MM.1S (cell line): ENCODE measurements around the gene SHISA9.
A peak's percentile ranks its signal among the peaks of the same experiment; 100 is the strongest.

Experiments used
- DNase-seq: peaks from one replicate; pipeline ENCODE4 v3.0.0-alpha.2; 2015
- H2AFZ ChIP-seq: fragments of 300-600 bp; sonication (generic); 2 replicates; pipeline ENCODE4 v1.6.0; 2016; ENCODE audit warnings: antibody characterized with exemption, low read length
- H3F3A ChIP-seq: fragments of 300-600 bp; sonication (generic); 2 replicates; pipeline ENCODE4 v1.6.1; 2016; ENCODE audit warnings: mild to moderate bottlenecking, antibody characterized with exemption, low read length, moderate library complexity, mixed read lengths; ENCODE audit not compliant: insufficient read depth
- H3K27ac ChIP-seq: fragments of 300-600 bp; sonication (generic); 2 replicates; pipeline ENCODE4 v1.5.1; 2016; ENCODE audit warnings: mild to moderate bottlenecking, low read length
- H3K27me3 ChIP-seq: fragments of 300-600 bp; sonication (generic); replicated peaks from 2 replicates; pipeline ENCODE4 v1.6.0; 2016; ENCODE audit warnings: low read length; ENCODE audit not compliant: insufficient read depth
- H3K36me3 ChIP-seq: fragments of 300-600 bp; sonication (generic); replicated peaks from 2 replicates; pipeline ENCODE4 v1.6.1; 2016; ENCODE audit warnings: mild to moderate bottlenecking, low read length, mixed read lengths; ENCODE audit not compliant: insufficient read depth
- H3K4me1 ChIP-seq: fragments of 300-600 bp; sonication (generic); 2 replicates; pipeline ENCODE4 v1.6.1; 2016; ENCODE audit warnings: low read length, mixed read lengths
- H3K4me2 ChIP-seq: fragments of 300-600 bp; sonication (generic); 2 replicates; pipeline ENCODE4 v1.6.0; 2016; ENCODE audit warnings: low read depth, low read length
- H3K4me3 ChIP-seq: fragments of 300-600 bp; sonication (generic); 2 replicates; pipeline ENCODE4 v1.5.1; 2016; ENCODE audit warnings: low read length, mixed read lengths
- H3K79me2 ChIP-seq: fragments of 300-600 bp; sonication (generic); 2 replicates; pipeline ENCODE4 v1.6.1; 2016; ENCODE audit warnings: mixed run types, low read length, mixed read lengths
- H3K9ac ChIP-seq: fragments of 300-600 bp; sonication (generic); 2 replicates; pipeline ENCODE4 v1.6.1; 2016; ENCODE audit warnings: low read length, mixed read lengths
- H3K9me2 ChIP-seq: fragments of 300-600 bp; sonication (generic); replicated peaks from 2 replicates; pipeline ENCODE4 v1.6.1; 2016; ENCODE audit warnings: mild to moderate bottlenecking, low read length, mixed read lengths; ENCODE audit not compliant: insufficient read depth
- H3K9me3 ChIP-seq: fragments of 300-600 bp; sonication (generic); replicated peaks from 2 replicates; pipeline ENCODE4 v1.6.1; 2016; ENCODE audit warnings: mild to moderate bottlenecking, low read length, mixed read lengths; ENCODE audit not compliant: insufficient read depth
- H4K20me1 ChIP-seq: fragments of 300-600 bp; sonication (generic); 2 replicates; pipeline ENCODE4 v1.6.1; 2016; ENCODE audit warnings: mild to moderate bottlenecking, low read length, moderate library complexity, mixed read lengths; ENCODE audit not compliant: insufficient read depth
- EZH2 ChIP-seq: fragments of 300-600 bp; sonication (generic); optimal IDR thresholded peaks from 2 replicates; pipeline ENCODE3; 2017; ENCODE audit warnings: low read depth, mild to moderate bottlenecking, antibody characterized with exemption, low read length, mixed read lengths
- EZH2phosphoT487 ChIP-seq: fragments of 300-600 bp; sonication (generic); IDR thresholded peaks from 2 replicates; pipeline ENCODE4 v1.6.1; 2018; ENCODE audit warnings: antibody characterized with exemption, low read length
- TF ChIP-seq, protein P1 (sequence below): fragments of 300-600 bp; sonication (generic); IDR thresholded peaks from 2 replicates; pipeline ENCODE4 v1.5.1; 2016; ENCODE audit warnings: antibody characterized with exemption, low read length, mixed read lengths

The SHISA9 gene

DNA sequence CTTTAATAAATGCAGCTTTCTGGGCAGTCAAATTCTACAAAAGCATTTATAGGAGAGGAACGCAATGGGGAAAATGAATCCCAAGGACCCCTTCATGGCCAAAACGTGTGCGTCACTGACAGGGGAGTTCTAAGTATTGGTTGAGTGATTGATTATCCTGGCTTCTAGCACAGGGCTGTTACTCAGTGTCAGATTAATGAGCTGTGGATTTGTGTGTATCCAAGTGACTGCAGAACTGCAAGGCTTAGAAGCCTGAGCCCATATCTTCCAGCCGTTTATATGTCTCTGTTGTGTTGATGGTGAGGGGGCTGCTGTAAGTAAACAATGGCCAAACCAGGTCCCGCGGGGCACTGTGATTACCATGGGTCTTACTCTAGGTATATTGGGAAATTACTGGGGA lies 129.4 kb downstream of the SHISA9 start:
- Histone ChIP-seq H3K9me3 (no peaks in the 10 kb centered on the region), H3K9ac (no peak overlapping the region), H3K27me3 (no peaks in the 10 kb centered on the region), H3K9me2 (no peaks in the 10 kb centered on the region), H2AFZ (no peak overlapping the region), H3F3A (no peaks in the 10 kb centered on the region), H3K4me1 (no peaks in the 10 kb centered on the region), H3K36me3 (no peaks in the 10 kb centered on the region), H3K4me2 (no peak overlapping the region), H4K20me1 (no peaks in the 10 kb centered on the region), H3K4me3 (no peak overlapping the region), H3K27ac (no peak overlapping the region), H3K79me2 (no peaks in the 10 kb centered on the region)
- TF ChIP-seq, protein P1, sequence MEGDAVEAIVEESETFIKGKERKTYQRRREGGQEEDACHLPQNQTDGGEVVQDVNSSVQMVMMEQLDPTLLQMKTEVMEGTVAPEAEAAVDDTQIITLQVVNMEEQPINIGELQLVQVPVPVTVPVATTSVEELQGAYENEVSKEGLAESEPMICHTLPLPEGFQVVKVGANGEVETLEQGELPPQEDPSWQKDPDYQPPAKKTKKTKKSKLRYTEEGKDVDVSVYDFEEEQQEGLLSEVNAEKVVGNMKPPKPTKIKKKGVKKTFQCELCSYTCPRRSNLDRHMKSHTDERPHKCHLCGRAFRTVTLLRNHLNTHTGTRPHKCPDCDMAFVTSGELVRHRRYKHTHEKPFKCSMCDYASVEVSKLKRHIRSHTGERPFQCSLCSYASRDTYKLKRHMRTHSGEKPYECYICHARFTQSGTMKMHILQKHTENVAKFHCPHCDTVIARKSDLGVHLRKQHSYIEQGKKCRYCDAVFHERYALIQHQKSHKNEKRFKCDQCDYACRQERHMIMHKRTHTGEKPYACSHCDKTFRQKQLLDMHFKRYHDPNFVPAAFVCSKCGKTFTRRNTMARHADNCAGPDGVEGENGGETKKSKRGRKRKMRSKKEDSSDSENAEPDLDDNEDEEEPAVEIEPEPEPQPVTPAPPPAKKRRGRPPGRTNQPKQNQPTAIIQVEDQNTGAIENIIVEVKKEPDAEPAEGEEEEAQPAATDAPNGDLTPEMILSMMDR, result no peak
- no peak for TF ChIP-seq EZH2
- TF ChIP-seq EZH2phosphoT487, result no peak
- no peak for DNase-seq

DNA sequence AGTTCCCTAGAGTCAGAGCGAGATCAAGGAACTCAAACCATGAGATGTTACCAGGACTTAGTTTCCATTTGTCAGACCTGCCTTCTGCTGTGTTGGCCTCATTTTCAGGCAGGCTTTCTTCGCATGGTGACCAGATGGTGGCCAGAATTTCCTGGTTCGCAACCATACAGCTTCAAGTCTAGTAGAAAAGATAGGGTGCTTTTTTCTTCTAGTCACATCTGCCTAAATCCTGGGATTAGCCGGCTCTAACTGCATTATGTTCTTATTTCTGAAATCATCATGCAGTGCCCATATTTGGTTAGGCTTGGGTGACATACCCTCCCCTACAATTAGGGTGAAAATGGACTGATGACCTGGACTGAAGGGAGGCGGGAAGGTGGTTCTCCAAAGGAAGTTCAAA lies 131.5 kb downstream of the SHISA9 start:
- Histone ChIP-seq H3K9me2 (no peaks in the 10 kb centered on the region), H3F3A (no peaks in the 10 kb centered on the region), H3K9me3 (no peaks in the 10 kb centered on the region), H3K79me2 (no peaks in the 10 kb centered on the region), H4K20me1 (no peaks in the 10 kb centered on the region), H2AFZ (no peak overlapping the region), H3K27me3 (no peaks in the 10 kb centered on the region), H3K4me1 (no peaks in the 10 kb centered on the region), H3K9ac (no peak overlapping the region), H3K36me3 (no peaks in the 10 kb centered on the region), H3K4me3 (no peak overlapping the region), H3K27ac (no peak overlapping the region), H3K4me2 (no peak overlapping the region)
- no peak for DNase-seq
- no peak for TF ChIP-seq EZH2
- TF ChIP-seq EZH2phosphoT487, result no peak
- TF ChIP-seq, protein P1, result no peak

DNA sequence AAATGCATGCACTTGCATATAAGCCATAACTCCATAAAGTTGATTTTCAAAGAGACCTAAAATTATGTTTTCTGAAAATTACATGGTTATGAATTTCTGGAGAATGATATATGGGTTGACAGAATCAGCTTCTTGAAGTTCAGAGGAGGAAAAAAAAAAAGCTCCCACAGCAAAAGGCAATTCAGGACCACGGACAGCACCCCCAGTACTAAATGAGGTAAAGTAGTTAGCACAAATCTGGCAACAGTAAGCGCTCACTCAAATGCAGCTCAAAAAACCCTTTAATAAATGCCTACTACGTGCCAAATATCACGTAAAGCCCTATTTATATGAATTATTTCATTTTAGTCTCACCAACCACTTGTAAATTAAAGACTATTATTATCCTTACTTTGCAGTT lies 135.2 kb downstream of the SHISA9 start:
- H3K4me2 ChIP-seq, result no peak overlapping the region
- DNase-seq, result peak; percentile 61
- no peak for TF ChIP-seq EZH2
- no peak for TF ChIP-seq EZH2phosphoT487
- TF ChIP-seq, protein P1, result no peak
- H4K20me1 ChIP-seq, result no peaks in the 10 kb centered on the region
- H3K9me3 ChIP-seq, result no peaks in the 10 kb centered on the region
- H3K79me2 ChIP-seq, result no peaks in the 10 kb centered on the region
- H3K27me3 ChIP-seq, result no peaks in the 10 kb centered on the region
- H3F3A ChIP-seq, result no peaks in the 10 kb centered on the region
- no peaks in the 10 kb centered on the region for H3K9me2 ChIP-seq
- H3K4me1 ChIP-seq, result no peaks in the 10 kb centered on the region
- no peak overlapping the region for H3K27ac ChIP-seq
- no peak overlapping the region for H3K9ac ChIP-seq
- H3K4me3 ChIP-seq, result no peak overlapping the region
- no peak overlapping the region for H2AFZ ChIP-seq
- H3K36me3 ChIP-seq, result no peaks in the 10 kb centered on the region
